Measurements from ENCODE around the gene SIVA1. TPM values are rescaled to one million over a fixed set of nuclear protein-coding genes. Genes with fewer than 3 reads are reported as not detected.

SIVA1 gene
- total and polyA plus RNA-seq, 2 of the 4 experiments (the other 2 are of a cell fraction): 166 to 184 TPM

GRCh38 chr14:104723651-104724406, 29.1 kb upstream of the SIVA1 start, which contains the start of gene ADSS1:
ADSS1 (plus strand) TSS chr14:104724229; CDS start chr14:104724271, 42 bp downstream.
- POLR2A ChIA-PET (ENCODE audit: unreplicated experiment): no interaction called here
- H2AK9ac ChIP-seq (replicated peaks; ENCODE audit: low read depth, low read length, poor library complexity): peak within 1 kb of the TSS; percentile 95
- H3K9me3 ChIP-seq (ENCODE audit: control insufficient read depth, insufficient read depth, low read length): no peaks in the 10 kb centered on the region
- no peak within 1 kb of the TSS for H3K23ac ChIP-seq (ENCODE audit: low read depth, low read length)
- peak within 1 kb of the TSS; percentile 94 for H2AFZ ChIP-seq (replicated peaks; ENCODE audit: low read length, poor library complexity)
- in situ Hi-C loops (cut with MboI; ENCODE audit: low sequenced_read_pairs) (no loop called here), intact Hi-C loops (cut with micrococcal nuclease) (loop anchor here (5.0 kb wide), 1 partner anchor 72 kb away; no protein-coding TSS in a partner anchor), dilution Hi-C loops (cut with HindIII; ENCODE audit: low sequenced_read_pairs, unreplicated experiment) (no loop called here)
- peak within 1 kb of the TSS; percentile 1; the same call in 1 of the 2 replicates for H4K5ac ChIP-seq (ENCODE audit: low read depth, low read length)
- peak within 1 kb of the TSS; percentile 41 for H3K9ac ChIP-seq (ENCODE audit: low read depth, low read length)
- H3K4me3 ChIP-seq (ENCODE audit: insufficient read depth, low read depth, low read length): peak within 1 kb of the TSS; percentile 94
- H3K27ac ChIP-seq (ENCODE audit: insufficient read depth, low read length): peak within 1 kb of the TSS; percentile 27; the same call in 1 of the 2 replicates
- H3K9me1 ChIP-seq (ENCODE audit: insufficient read depth, low read length): no peaks in the 10 kb centered on the region
- H3K4me1 ChIP-seq (ENCODE audit: control insufficient read depth, insufficient read depth, low read length): peaks cover 23% of the 10 kb centered on the region
- peak within 1 kb of the TSS in 1 of 2 experiments; percentile 13; a peak in 1 of 4 replicates for H4K8ac ChIP-seq (ENCODE audit: low read depth in 2 of 2, low read length in 2 of 2)
- peak within 1 kb of the TSS; percentile 49; the same call in 1 of the 2 replicates for H3K4ac ChIP-seq (ENCODE audit: low read depth, low read length)
- H4K20me1 ChIP-seq (ENCODE audit: insufficient read depth, low read length): peaks cover 25% of the 10 kb centered on the region
- peak within 1 kb of the TSS; percentile 99 for H3K4me2 ChIP-seq (ENCODE audit: low read depth, low read length)
- H3K18ac ChIP-seq (ENCODE audit: low read depth, low read length): no peak within 1 kb of the TSS
- WGBS, 2 experiments (ENCODE audit: extremely low coverage in 2 of 2, insufficient read length in 1 of 2): 3% methylated on average over 41 of the region's 82 CpGs; no CpG with 5 or more reads in 1 of the 2 experiments
- BruUV-seq (replicated peaks): no TSS peak
- H2BK20ac ChIP-seq (ENCODE audit: low read depth, low read length): no peak within 1 kb of the TSS
- 0 out of 2 replicates have a peak, but pooled peaks have one; percentile 18 for TF ChIP-seq SMC3 (IDR thresholded peaks at IDR 0.05; ENCODE audit: low read depth, low read length)
- TF ChIP-seq FOS (IDR thresholded peaks at IDR 0.05; ENCODE audit: low read depth, low read length): no peak
- no peak for TF ChIP-seq RFX5 (IDR thresholded peaks at IDR 0.05; ENCODE audit: low read depth, low read length)
- TF ChIP-seq NFE2L2 (IDR thresholded peaks at IDR 0.05; ENCODE audit: low read depth, low read length): no peak
- no peak for TF ChIP-seq CHD1 (IDR thresholded peaks at IDR 0.05; ENCODE audit: low read depth, low read length)
- TF ChIP-seq RAD21 (IDR thresholded peaks at IDR 0.05; ENCODE audit: low read length): peak; percentile 24; the same call in 1 of the 2 replicates
- no peak for TF ChIP-seq MAZ (IDR thresholded peaks at IDR 0.05; ENCODE audit: borderline replicate concordance, low read depth, low read length)
- TF ChIP-seq BHLHE40 (IDR thresholded peaks at IDR 0.05; ENCODE audit: low read depth, low read length): no peak
- no peak for TF ChIP-seq USF2 (IDR thresholded peaks at IDR 0.05; ENCODE audit: low read depth, low read length)
- peak; percentile 44; the same call in 1 of the 2 replicates for TF ChIP-seq MAFK (IDR thresholded peaks at IDR 0.05; ENCODE audit: low read depth, low read length)
- TF ChIP-seq RCOR1 (IDR thresholded peaks at IDR 0.05; ENCODE audit: insufficient replicate concordance, low read length): no peak
- peak; percentile 64 for TF ChIP-seq CTCF (conservative IDR thresholded peaks at IDR 0.05; ENCODE audit: low read depth, low read length)
- no peak for TF ChIP-seq MXI1 (IDR thresholded peaks at IDR 0.05; ENCODE audit: borderline replicate concordance, low read depth, low read length)
- no peak within 1 kb of the TSS; the same call in 1 of the 2 replicates for H4K91ac ChIP-seq (ENCODE audit: insufficient read depth, low read depth, low read length)
- CTCF ChIA-PET: no interaction called here
- H2BK120ac ChIP-seq (ENCODE audit: low read depth, low read length): no peak within 1 kb of the TSS
- H3K14ac ChIP-seq (replicated peaks; ENCODE audit: low read depth, low read length): no peak within 1 kb of the TSS; the same call in 1 of the 2 replicates
- H3K27me3 ChIP-seq (ENCODE audit: control insufficient read depth, insufficient read depth, low read length): no peaks in the 10 kb centered on the region; the same call in 1 of the 2 replicates
- peak within 1 kb of the TSS; percentile 81 for H2AK5ac ChIP-seq (ENCODE audit: low read depth, low read length)
- no peak within 1 kb of the TSS for H2BK5ac ChIP-seq (ENCODE audit: low read depth, low read length, poor library complexity, severe bottlenecking)
- no peak within 1 kb of the TSS; the same call in 2 of the 3 replicates for H2BK15ac ChIP-seq (ENCODE audit: low read depth, low read length)
- H3K79me1 ChIP-seq (ENCODE audit: low read depth in 1 of 2, low read length in 2 of 2): peaks cover 12 to 21% of the 10 kb centered on the region in 2 experiments; a peak in 2 of 4 replicates
- ATAC-seq (ENCODE audit: low read depth): peak; percentile 81
- H3K56ac ChIP-seq (ENCODE audit: extremely low read depth, insufficient read depth, low read length): no peak within 1 kb of the TSS
- peaks cover 20% of the 10 kb centered on the region for H3K36me3 ChIP-seq (ENCODE audit: control insufficient read depth, insufficient read depth, low read length)
- DNase-seq: no peak
